Forelimb muscle (tissue), 1 donor: ENCODE measurements around the gene CCDC157. TPM values are rescaled to one million over a fixed set of nuclear protein-coding genes. Genes with fewer than 3 reads are reported as not detected.
"Not testable (repeated sequence)": the region's sequence is repeated elsewhere in the genome, so short reads cannot be mapped to it uniquely, and the experiment has no call there.

Experiments used
- DNase-seq: peaks from one replicate; pipeline ENCODE4 v3.0.0-alpha.2; 2013; ENCODE audit warnings: low read depth
- polyA plus RNA-seq: library from polyadenylated mRNA; unstranded; fragments of 120-200 nt; gene quantifications from one replicate; pipeline ENCODE4 v1.2.1, GENCODE V29; 2013; ENCODE audit not compliant: insufficient read length

CCDC157 gene
- polyA plus RNA-seq, 1 donor = 1.5 TPM

- DNase-seq = no peak
Observed at GRCh38 chr22:30325724-30326254, 31.0 kb upstream of the CCDC157 start.

- DNase-seq = no peak
Observed at GRCh38 chr22:30326255-30326705, 30.5 kb upstream of the CCDC157 start.

- DNase-seq = peak; percentile 80
Observed at GRCh38 chr22:30326706-30327362, 30.0 kb upstream of the CCDC157 start, which contains the start of gene TBC1D10A. TSS of gene TBC1D10A (minus strand) at chr22:30326941. CDS start at chr22:30326881, 60 bp downstream.

- DNase-seq = no peak
Observed at GRCh38 chr22:30327864-30328345, 28.9 kb upstream of the CCDC157 start.

GRCh38 chr22:30328466-30329049, 28.2 kb upstream of the CCDC157 start:
- DNase-seq = no peak

GRCh38 chr22:30332551-30332950, 24.3 kb upstream of the CCDC157 start:
- DNase-seq = no peak

GRCh38 chr22:30332994-30333706, 23.7 kb upstream of the CCDC157 start:
- no peak for DNase-seq

GRCh38 chr22:30333707-30334087, 23.1 kb upstream of the CCDC157 start:
- no peak for DNase-seq

- no peak for DNase-seq
Observed at GRCh38 chr22:30334646-30335045, 22.2 kb upstream of the CCDC157 start.

GRCh38 chr22:30335236-30335635, 21.6 kb upstream of the CCDC157 start:
- DNase-seq = no peak

- no peak for DNase-seq
Observed at GRCh38 chr22:30336752-30337460, 19.9 kb upstream of the CCDC157 start.

GRCh38 chr22:30337461-30337778, 19.4 kb upstream of the CCDC157 start:
- no peak for DNase-seq

GRCh38 chr22:30338341-30338740, 18.5 kb upstream of the CCDC157 start:
- not testable (repeated sequence) for DNase-seq

- no peak for DNase-seq
Observed at GRCh38 chr22:30338802-30339201, 18.0 kb upstream of the CCDC157 start.

- no peak for DNase-seq
Observed at GRCh38 chr22:30340911-30341685, 15.7 kb upstream of the CCDC157 start.

GRCh38 chr22:30344447-30345200, 12.2 kb upstream of the CCDC157 start:
- no peak for DNase-seq

- no peak for DNase-seq
Observed at GRCh38 chr22:30347255-30347892, 9.4 kb upstream of the CCDC157 start.

- DNase-seq = no peak
Observed at GRCh38 chr22:30348404-30348803, 8.4 kb upstream of the CCDC157 start.

- no peak for DNase-seq
Observed at GRCh38 chr22:30348809-30349208, 8.0 kb upstream of the CCDC157 start.

GRCh38 chr22:30351226-30351625, 5.6 kb upstream of the CCDC157 start:
- no peak for DNase-seq
